Keratinocyte (primary cell): Measurements from ENCODE around the gene R3HDM4. TPM values are rescaled to one million over a fixed set of nuclear protein-coding genes. Genes with fewer than 3 reads are reported as not detected.

Experiments used
- DNase-seq: peaks from one replicate; pipeline ENCODE4 v3.0.0-alpha.2; 2011; ENCODE audit warnings: low read depth, missing footprints, low spot score
- FAIRE-seq: peaks from 2 replicates; lab custom pipeline; 2011; peaks lifted over from hg19 to GRCh38; lab: Jason Lieb, UNC
- H2AFZ ChIP-seq: 2 replicates; pipeline ENCODE4 v1.6.0; 2012; ENCODE audit warnings: low read length, control low read depth, inconsistent platforms; ENCODE audit not compliant: control insufficient read depth
- H3K27ac ChIP-seq: 2 replicates; pipeline ENCODE4 v1.5.1; 2011; ENCODE audit warnings: low read length; ENCODE audit not compliant: control insufficient read depth, insufficient read depth
- H3K27me3 ChIP-seq: 3 replicates; pipeline ENCODE4 v1.6.0; 2011; ENCODE audit warnings: low read length; ENCODE audit not compliant: control insufficient read depth, insufficient read depth; ENCODE audit errors: extremely low read depth
- H3K36me3 ChIP-seq, 2 experiments: 2 replicates in 1 of 2; 3 replicates in 1 of 2; pipeline ENCODE4 v1.5.1; 2011; ENCODE audit warnings: low read length in 2 of 2, mild to moderate bottlenecking in 1 of 2; ENCODE audit not compliant: control insufficient read depth in 2 of 2, insufficient read depth in 2 of 2; ENCODE audit errors: extremely low read depth in 1 of 2
- H3K4me1 ChIP-seq: 3 replicates; pipeline ENCODE4 v1.5.1; 2011; ENCODE audit warnings: low read length; ENCODE audit not compliant: control insufficient read depth, insufficient read depth; ENCODE audit errors: extremely low read depth
- H3K4me2 ChIP-seq: 3 replicates; pipeline ENCODE4 v1.6.0; 2011; ENCODE audit warnings: low read depth, low read length; ENCODE audit not compliant: control insufficient read depth, insufficient read depth; ENCODE audit errors: extremely low read depth
- H3K4me3 ChIP-seq, 3 experiments: fragments of 200-600 bp in 1 of 3; sonication (generic) in 1 of 3; 2 replicates in 2 of 3; 3 replicates in 1 of 3; pipeline ENCODE4 v1.5.1; 2011 to 2016; ENCODE audit warnings: low read length in 3 of 3, mild to moderate bottlenecking in 3 of 3, control low read depth in 2 of 3, inconsistent platforms in 1 of 3, low read depth in 1 of 3, mixed read lengths in 1 of 3, mixed run types in 1 of 3, moderate library complexity in 1 of 3; ENCODE audit not compliant: control insufficient read depth in 2 of 3, insufficient read depth in 2 of 3; ENCODE audit errors: extremely low read depth in 1 of 3
- H3K79me2 ChIP-seq: 2 replicates; pipeline ENCODE4 v1.6.0; 2012; ENCODE audit warnings: low read length; ENCODE audit not compliant: control insufficient read depth, insufficient read depth
- H3K9ac ChIP-seq: 3 replicates; pipeline ENCODE4 v1.6.0; 2011; ENCODE audit warnings: low read length; ENCODE audit not compliant: control insufficient read depth, insufficient read depth; ENCODE audit errors: extremely low read depth
- H3K9me1 ChIP-seq: 3 replicates; pipeline ENCODE4 v1.6.0; 2011; ENCODE audit warnings: low read length; ENCODE audit not compliant: control insufficient read depth, insufficient read depth; ENCODE audit errors: extremely low read depth
- H3K9me3 ChIP-seq: 2 replicates; pipeline ENCODE4 v1.5.1; 2012; ENCODE audit warnings: low read depth, low read length; ENCODE audit not compliant: control insufficient read depth
- H4K20me1 ChIP-seq: 3 replicates; pipeline ENCODE4 v1.6.0; 2011; ENCODE audit warnings: low read length; ENCODE audit not compliant: control insufficient read depth, insufficient read depth; ENCODE audit errors: extremely low read depth
- CTCF ChIP-seq, 3 experiments: IDR thresholded peaks in 1 of 3; conservative IDR thresholded peaks in 1 of 3; optimal IDR thresholded peaks in 1 of 3; 2 replicates in 2 of 3; 3 replicates in 1 of 3; pipeline versions ENCODE3 to v1.5.1; 2011; ENCODE audit warnings: low read length in 3 of 3, mild to moderate bottlenecking in 3 of 3, moderate library complexity in 2 of 3, control low read depth in 1 of 3, inconsistent platforms in 1 of 3; ENCODE audit not compliant: insufficient read depth in 2 of 3; ENCODE audit errors: extremely low read depth in 1 of 3
- EZH2 ChIP-seq: IDR thresholded peaks from one replicate; pipeline ENCODE4 v1.6.1; 2012; ENCODE audit warnings: inconsistent platforms, mild to moderate bottlenecking, low read length, moderate library complexity
- dilution Hi-C: fragments of 300-500 bp; cut with MboI; formaldehyde crosslinking; loops from one replicate; pipeline ENCODE4 v1.7.0; 2020; ENCODE audit warnings: low sequenced_read_pairs; ENCODE audit not compliant: extremely low pct_ligation_motif_present
- polyA plus RNA-seq, 5 experiments: library from polyadenylated mRNA; depleted of rRNA in 3 of 5; stranded (reverse) in 3 of 5; stranded (forward) in 1 of 5; unstranded in 1 of 5; fragments of >200 nt; gene quantifications; 1 replicate in 1 of 5; 2 replicates in 3 of 5; 3 replicates in 1 of 5; pipeline versions ENCODE4 v1.2.1 to v1.2.3, GENCODE V29; 2011 to 2012; ENCODE audit warnings: missing spikeins in 2 of 5, low read depth in 1 of 5, low replicate concordance in 1 of 5

R3HDM4 gene
- polyA plus RNA-seq, 1 donor (not counting 4 experiments of a cell fraction or from before 2014, with no cell fraction given) = 33.5 TPM

GRCh38 chr19:936175-936546 is 23.1 kb upstream of the R3HDM4 start:
- DNase-seq (no peak), FAIRE-seq (no peak)
- peaks cover 7% of the 10 kb centered on the region for H3K4me1 ChIP-seq
- H3K4me2 ChIP-seq = no peak overlapping the region
- no peak overlapping the region for H3K9ac ChIP-seq
- H3K9me1 ChIP-seq = no peaks in the 10 kb centered on the region
- H3K36me3 ChIP-seq = peaks cover 0 to 4% of the 10 kb centered on the region in 2 experiments
- no peak overlapping the region for H3K4me3 ChIP-seq
- H3K79me2 ChIP-seq = no peaks in the 10 kb centered on the region
- H3K27me3 ChIP-seq = no peaks in the 10 kb centered on the region
- TF ChIP-seq EZH2 = no peak
- no peak for TF ChIP-seq CTCF (optimal IDR thresholded peaks at IDR 0.05 in 1 of 3, IDR thresholded peaks at IDR 0.05 in 1 of 3, conservative IDR thresholded peaks at IDR 0.05 in 1 of 3; ENCODE audit: extremely low read depth in 1 of 3, insufficient read depth in 2 of 3, low read length in 3 of 3)
- no peak overlapping the region for H3K27ac ChIP-seq
- H4K20me1 ChIP-seq = peaks cover 6% of the 10 kb centered on the region
- dilution Hi-C loops = no loop called here
- no peaks in the 10 kb centered on the region for H3K9me3 ChIP-seq
- H2AFZ ChIP-seq = no peak overlapping the region

GRCh38 chr19:934865-935479 is 22.0 kb upstream of the R3HDM4 start:
- no peak overlapping the region for H3K4me2 ChIP-seq
- H3K27me3 ChIP-seq = no peaks in the 10 kb centered on the region
- TF ChIP-seq CTCF (optimal IDR thresholded peaks at IDR 0.05 in 1 of 3, IDR thresholded peaks at IDR 0.05 in 1 of 3, conservative IDR thresholded peaks at IDR 0.05 in 1 of 3; ENCODE audit: extremely low read depth in 1 of 3, insufficient read depth in 2 of 3, low read length in 3 of 3) (no peak), EZH2 (no peak)
- H3K27ac ChIP-seq = no peak overlapping the region
- H3K9ac ChIP-seq = no peak overlapping the region
- H3K4me1 ChIP-seq = no peaks in the 10 kb centered on the region
- H3K9me3 ChIP-seq = no peaks in the 10 kb centered on the region
- H3K9me1 ChIP-seq = no peaks in the 10 kb centered on the region
- H3K4me3 ChIP-seq = no peak overlapping the region
- no peak for FAIRE-seq
- no peaks in the 10 kb centered on the region for H3K79me2 ChIP-seq
- DNase-seq = no peak
- dilution Hi-C loops = no loop called here
- peaks cover 4% of the 10 kb centered on the region in 2 experiments for H3K36me3 ChIP-seq
- H2AFZ ChIP-seq = no peak overlapping the region
- peaks cover 5% of the 10 kb centered on the region for H4K20me1 ChIP-seq
